Fibroblast of the aortic adventitia (primary cell): ENCODE results near the gene GPR135. TPM values are rescaled to one million over a fixed set of nuclear protein-coding genes. Genes with fewer than 3 reads are reported as not detected.
"Not testable (repeated sequence)": the region's sequence is repeated elsewhere in the genome, so short reads cannot be mapped to it uniquely, and the experiment has no call there.

ENCODE experiments used
- DNase-seq: peaks from one replicate; pipeline ENCODE4 v3.0.0-alpha.2; 2010; ENCODE audit warnings: low read depth
- H3K4me3 ChIP-seq: 2 replicates; pipeline ENCODE4 v1.5.1; 2011; ENCODE audit warnings: low read depth, mild to moderate bottlenecking, control low read depth, low read length, moderate library complexity
- CTCF ChIP-seq: IDR thresholded peaks from 2 replicates; pipeline ENCODE4 v1.5.1; 2011; ENCODE audit warnings: mild to moderate bottlenecking, low read length, control low read depth, inconsistent platforms; ENCODE audit not compliant: insufficient read depth
- total RNA-seq: library from RNA; depleted of rRNA; stranded (reverse); fragments of >200 nt; gene quantifications from 2 replicates; pipeline ENCODE4 v1.2.3, GENCODE V29; 2012; ENCODE audit warnings: low replicate concordance

GPR135 gene
- total RNA-seq, 1 donor: 4.3 TPM

GRCh38 chr14:59460378-59460777, 4.8 kb downstream of the GPR135 start:
- DNase-seq: no peak
- no peak for TF ChIP-seq CTCF
- H3K4me3 ChIP-seq: no peak overlapping the region

- H3K4me3 ChIP-seq: no peak overlapping the region
- DNase-seq: no peak
- no peak for TF ChIP-seq CTCF
These were observed 6.7 kb downstream of the GPR135 start for GRCh38 chr14:59458486-59458885.

- no peak overlapping the region for H3K4me3 ChIP-seq
- TF ChIP-seq CTCF: no peak
- peak; percentile 92 for DNase-seq
These were observed 9.8 kb downstream of the GPR135 start for GRCh38 chr14:59455411-59455810.

- peak; percentile 98 for DNase-seq
- no peak overlapping the region for H3K4me3 ChIP-seq
- TF ChIP-seq CTCF: no peak
These were observed 11.0 kb downstream of the GPR135 start for GRCh38 chr14:59454139-59454538.

GRCh38 chr14:59451849-59452248, 13.3 kb downstream of the GPR135 start:
- DNase-seq: no peak

GRCh38 chr14:59450716-59451115, 14.5 kb downstream of the GPR135 start:
- H3K4me3 ChIP-seq: no peak overlapping the region
- no peak for DNase-seq
- TF ChIP-seq CTCF: no peak

More at GRCh38 chr14:59451849-59452248, 13.3 kb downstream of the GPR135 start:
- no peak overlapping the region for H3K4me3 ChIP-seq
- no peak for TF ChIP-seq CTCF

GRCh38 chr14:59448673-59449072, 16.5 kb downstream of the GPR135 start:
- H3K4me3 ChIP-seq: not testable (repeated sequence)

More at GRCh38 chr14:59448673-59449072, 16.5 kb downstream of the GPR135 start:
- not testable (repeated sequence) for DNase-seq
